ENCODE data around the gene ATP5ME.
A peak's percentile ranks its signal among the peaks of the same experiment; 100 is the strongest.
"Not testable (repeated sequence)": the region's sequence is repeated elsewhere in the genome, so short reads cannot be mapped to it uniquely, and the experiment has no call there.

Gene ATP5ME, protein sequence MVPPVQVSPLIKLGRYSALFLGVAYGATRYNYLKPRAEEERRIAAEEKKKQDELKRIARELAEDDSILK

DNA sequence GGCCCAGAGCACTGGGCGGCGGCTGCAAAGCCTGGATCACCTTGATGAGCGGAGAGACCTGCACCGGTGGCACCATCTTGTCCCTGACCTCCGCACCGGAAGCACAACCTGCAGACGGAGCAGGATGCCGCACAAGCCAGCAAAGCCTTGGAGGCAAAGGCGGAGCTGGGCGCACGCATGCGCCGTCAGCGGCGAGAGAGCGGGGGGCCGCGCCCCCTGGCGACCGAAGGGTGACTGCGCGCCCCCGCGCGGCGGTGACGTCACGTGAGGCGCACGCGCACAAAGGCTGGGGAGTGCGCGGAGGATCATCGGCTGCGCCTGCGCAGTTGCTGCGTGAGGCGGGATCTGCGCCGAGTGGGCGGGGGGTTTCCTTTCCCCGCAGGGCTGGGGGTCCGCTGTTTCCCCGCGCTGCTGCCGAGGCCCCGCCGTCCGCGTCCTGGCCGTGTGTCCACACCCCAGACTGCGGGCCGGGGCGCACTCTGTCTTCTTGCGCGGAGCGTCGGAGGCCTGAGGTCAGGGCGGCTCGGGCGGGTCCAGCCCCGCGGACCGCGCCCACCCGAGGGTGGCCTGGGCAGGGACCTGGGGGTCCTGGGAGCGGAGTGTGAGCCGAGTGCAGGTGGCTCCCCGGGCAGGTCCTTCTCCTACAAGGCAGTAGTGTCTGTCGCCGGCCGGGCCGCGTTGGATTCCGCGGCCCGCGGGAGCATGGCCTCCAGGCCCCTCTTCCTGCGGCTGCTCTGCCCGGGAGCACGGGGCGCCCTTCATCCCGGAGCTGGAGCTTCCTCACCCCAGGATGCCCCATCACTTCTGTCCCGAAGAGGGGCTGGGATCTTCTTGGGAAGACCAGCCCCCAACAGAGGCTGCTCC is at the start of gene ATP5ME, which contains the start of gene MYL5:
Gene ATP5ME (minus strand): TSS at position 105 of the 864 bp plus-strand sequence. CDS start 29 bp downstream, at position 76.
Gene MYL5 (plus strand): TSS at position 371 of the 864 bp plus-strand sequence. CDS start 3,485 bp downstream, outside the sequence.
- DNase-seq = peak; percentile 95

DNA sequence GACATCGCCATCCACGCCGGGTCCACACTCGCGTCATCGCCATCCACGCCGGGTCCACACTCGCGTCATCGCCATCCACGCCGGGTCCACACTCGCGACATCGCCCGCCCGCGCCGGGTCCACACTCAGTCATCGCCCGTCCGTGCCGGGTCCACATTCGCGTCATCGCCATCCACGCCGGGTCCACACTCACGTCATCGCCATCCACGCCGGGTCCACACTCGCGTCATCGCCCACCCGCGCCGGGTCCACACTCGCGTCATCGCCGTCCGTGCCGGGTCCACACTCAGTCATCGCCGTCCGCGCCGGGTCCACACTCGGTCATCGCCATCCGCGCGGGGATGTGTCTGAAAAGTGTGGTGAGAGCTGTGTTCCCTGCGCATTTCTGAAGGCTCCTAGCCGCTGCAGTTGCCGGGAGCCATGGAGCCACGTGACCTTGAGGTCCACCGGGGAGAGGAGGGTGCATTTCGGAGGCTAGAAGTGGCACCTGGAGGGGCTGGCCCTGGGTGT is 48.8 kb upstream of the ATP5ME start:
- DNase-seq = no peak

DNA sequence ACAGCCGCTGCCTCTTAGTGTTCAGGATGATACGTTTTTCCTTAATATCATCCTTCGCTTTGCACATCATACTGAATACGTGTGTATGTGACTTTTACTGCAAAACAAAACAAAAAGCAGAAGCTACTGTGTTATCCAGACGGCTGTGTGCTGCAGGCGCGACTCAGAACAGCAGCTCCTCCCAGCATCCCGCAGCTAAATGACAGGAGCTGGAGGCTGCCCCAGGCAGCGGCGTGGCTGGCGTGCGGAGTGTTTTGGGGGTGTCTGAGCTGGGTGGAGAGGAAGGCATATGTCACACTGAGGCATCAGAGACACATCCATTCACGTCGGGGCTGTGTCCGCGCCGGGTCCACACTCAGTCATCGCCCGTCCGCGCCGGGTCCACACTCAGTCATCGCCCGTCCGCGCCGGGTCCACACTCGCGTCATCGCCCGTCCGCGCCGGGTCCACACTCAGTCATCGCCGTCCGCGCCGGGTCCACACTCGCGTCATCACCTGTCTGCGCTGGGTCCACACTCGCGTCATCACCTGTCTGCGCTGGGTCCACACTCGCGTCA is 48.2 kb upstream of the ATP5ME start:
- no peak for DNase-seq

DNA sequence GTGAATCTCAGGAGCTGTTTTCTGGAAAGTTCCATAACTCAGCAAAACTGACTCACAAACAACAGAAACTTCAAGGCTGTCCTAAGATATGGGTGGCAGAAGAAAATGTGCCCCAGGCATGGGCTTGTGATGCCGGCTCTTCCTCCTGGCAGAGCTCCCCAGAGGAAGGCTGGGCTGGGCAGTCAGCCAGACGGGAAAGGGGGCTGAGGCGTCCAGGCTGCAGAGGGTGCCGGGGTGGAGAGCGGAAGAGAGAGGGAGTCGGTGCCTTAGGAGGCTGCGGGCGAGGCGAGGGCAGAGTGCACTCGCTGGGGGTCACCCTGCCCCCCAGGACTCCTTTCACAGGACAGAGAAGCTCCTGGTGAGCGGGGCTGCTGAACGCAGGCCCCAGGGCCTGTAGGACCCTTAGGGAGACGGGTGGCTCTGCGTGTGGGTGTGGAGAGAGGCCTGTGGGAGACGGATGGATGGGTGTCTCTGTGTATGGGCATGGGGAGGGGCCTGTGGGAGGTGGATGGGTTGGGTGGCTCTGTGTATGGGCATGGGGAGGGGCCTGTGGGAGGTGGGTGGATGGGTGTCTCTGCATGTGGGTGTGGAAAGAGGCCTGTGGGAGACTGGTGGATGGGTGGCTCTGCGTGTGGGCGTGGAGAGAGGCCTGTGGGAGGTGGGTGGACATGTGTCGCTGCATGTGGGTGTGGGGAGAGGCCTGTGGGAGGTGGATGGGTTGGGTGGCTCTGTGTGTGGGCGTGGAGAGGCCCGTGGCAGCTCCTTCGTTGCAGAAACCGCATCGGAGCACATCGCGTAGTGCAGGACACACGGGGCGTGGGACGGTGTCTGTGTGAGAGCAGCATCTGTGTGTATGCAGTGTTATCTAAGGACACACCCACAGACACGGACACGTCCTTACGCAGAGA is 47.4 kb upstream of the ATP5ME start:
- DNase-seq = no peak

DNA sequence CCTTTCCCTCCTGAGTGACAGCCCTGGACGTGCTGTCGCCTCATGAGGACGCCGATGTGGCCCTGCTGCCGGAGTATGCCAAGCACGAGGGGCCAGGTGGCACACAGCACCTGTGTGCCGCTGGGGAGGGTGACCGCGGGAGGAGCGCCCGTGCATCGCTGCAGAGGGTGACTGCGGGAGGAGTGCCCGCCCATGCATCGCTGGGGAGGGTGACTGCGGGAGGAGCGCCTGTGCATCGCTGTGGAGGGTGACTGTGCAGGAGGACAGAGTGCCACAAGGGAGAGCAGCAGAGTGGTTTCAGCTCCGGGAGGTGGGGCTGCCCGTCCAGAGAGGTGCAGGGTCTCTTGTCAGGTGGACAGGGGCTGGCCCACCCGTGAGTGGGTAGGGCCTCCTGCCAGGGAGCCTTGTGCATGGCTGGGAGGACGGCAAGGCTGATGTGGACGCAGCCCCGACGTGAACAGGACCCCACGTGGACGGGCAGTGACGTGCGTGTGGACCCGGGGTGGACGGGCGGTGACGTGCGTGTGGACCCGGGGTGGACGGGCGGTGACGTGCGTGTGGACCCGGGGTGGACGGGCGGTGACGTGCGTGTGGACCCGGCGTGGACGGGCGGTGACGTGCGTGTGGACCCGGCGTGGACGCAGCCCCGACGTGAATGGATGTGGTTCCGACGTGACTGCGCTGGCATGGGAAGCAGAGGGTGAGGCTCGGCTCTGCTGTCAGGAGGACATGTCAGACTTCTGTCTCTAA is 46.2 kb upstream of the ATP5ME start:
- DNase-seq = no peak

DNA sequence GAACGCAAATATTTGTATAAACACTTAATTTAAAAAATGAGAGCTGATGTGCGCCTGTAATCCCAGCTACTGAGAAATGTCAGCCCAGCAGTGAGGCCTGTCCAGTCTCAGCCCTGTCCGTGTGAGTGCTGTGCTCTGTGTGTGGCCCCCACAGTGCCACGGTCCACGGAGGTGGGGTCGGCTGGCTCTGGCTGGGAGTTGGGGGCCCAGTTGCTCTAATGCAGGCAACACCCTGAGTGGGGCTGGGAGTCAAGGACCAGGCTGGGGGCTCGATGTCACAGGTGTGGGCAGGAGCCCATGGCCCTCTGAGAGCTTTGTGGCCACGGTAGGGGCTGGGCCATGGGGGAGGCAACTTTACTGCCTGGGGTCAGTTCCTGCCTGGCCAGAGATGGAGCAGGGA is 44.4 kb upstream of the ATP5ME start:
- no peak for DNase-seq

DNA sequence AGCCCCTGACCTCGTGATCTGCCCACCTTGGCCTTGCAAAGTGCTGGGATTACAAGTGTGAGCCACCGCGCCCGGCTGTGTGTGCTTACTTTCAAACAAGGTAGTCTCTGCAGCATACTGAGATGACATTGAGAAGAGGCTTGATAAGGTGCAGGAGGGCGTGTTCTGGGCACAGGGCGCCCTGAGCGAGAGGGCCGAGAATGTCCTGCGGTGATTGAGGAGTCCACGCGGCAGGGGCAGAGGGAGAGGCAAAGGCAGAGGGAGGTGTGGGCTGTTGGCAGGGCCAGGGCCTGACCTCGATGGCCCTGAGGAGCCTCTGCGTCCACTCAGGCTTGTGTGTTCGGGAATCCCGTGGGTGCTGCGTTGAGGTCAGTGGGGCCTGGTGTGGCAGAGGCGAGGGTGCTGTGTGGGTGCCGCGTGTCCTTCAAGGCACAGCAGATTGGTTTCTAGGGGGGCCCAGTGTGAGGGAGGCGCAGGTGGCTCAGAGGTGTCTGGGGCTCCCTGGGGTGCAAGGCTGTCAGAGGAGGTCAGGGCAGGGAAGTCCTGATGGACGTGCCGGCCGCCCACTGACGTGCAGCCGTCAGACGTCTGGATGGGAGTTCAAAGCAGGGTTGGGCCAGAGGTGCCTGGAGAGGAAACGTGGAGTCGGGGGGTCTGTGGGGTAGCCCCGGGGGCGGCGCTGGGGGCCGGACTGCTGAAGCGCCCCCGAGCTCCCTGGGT is 43.7 kb upstream of the ATP5ME start:
- no peak for DNase-seq

DNA sequence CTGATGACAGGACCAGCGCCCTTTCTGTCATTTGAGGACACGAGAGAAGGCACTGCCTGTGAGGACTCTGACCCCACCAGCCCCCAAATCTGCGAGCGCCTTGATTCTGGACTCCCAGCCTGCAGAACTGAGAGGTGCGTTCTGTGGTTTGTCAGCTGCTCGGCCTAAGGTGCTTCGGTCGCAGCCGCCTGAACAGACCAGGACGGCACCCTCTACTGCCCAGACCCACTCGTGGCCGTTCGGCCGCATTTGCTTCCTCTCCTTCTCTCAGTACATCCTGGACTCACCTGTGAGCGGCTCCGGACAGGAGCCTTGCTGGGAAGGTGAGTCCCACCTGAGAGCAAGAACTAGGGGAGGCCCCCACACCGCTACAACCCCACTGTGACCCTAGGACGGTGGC is 40.0 kb upstream of the ATP5ME start:
- no peak for DNase-seq

DNA sequence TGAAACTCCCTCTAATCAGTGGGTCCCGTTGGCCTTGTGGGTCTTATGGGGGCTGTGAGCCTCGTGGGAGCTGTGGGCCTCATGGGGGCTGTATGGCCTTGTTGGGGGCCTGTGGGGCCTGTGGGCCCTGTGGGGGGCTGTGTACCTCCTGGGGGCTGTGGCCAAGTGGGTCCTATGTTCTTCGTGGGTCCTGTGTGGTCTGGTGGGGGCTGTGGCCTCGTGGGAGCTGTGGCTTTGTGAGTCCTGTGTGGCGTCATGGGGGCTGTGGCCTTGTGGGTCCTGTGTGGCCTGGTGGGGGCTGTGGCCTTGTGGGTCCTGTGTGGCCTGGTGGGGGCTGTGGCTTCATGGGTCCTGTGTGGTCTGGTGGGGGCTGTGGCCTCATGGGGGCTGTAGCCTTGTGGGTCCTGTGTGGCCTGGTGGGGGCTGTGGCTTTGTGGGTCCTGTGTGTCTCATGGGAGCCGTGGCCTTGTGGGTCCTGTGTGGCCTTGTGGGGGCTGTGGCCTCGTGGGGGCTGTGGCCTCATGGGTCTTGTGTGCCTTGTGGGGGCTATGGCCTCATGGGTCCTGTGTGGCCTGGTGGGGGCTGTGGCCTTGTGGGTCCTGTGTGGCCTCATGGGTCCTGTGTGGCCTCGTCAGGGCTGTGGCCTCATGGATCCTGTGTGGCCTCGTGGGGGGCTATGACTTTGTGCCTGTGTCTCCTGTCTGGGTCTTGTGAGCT is 39.0 kb upstream of the ATP5ME start:
- no peak for DNase-seq

DNA sequence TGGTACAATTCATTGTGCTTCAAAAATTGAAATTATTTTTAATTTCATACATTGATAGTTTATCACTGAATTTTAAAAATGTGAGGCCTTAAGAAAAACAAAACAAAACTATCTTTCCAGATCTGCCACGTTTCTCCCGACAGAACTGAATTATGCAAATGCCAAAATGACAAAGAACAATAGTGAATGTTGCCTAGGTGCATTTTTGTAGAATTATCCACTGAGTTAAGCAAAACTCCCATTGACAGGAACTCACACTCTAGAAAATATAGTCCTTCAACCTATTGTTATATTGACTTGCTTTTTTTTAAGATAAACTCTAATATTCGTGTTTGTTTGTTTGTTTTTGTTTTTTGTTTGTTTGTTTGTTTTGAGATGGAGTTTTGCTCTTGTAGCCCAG is 38.0 kb upstream of the ATP5ME start:
- DNase-seq = no peak

DNA sequence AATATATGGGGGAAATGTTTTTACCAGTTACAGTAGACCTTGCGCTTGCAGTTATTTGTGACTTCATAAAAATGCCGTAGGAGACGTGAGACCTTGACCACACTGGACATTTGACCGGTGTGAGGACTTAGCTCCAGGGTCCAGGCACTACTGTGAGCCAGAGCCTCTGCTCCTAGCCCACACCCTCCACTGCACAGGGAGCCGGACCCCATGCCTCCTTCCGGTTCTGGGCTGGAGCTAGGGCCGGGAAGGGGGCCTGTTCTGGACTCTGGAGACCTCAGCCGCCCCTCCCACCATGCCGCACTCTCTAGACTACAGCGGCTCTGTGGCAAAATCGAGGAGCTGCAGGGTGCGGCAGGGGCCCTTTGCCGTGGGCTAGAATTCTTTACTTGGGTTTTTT is 36.8 kb upstream of the ATP5ME start:
- DNase-seq = no peak

DNA sequence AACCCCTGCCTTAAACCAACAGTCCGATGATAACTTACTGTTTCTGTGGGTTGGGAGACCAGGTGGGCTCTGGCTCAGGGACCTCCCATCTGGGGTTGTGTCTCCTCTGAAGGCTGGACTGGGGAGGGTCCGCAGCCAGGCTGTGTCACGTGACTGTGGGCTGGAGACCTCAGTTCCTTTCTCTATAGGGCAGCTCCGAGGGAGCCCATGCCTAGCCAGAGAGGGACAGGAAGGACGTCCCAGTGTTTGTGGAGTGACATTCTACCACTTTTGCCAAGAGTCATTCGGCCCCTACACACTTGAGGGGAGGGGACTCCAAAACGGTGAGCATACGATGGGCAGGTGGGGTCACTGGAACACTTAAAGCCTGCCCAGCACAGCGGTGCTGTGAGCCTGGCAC is 36.0 kb upstream of the ATP5ME start:
- DNase-seq = no peak

DNA sequence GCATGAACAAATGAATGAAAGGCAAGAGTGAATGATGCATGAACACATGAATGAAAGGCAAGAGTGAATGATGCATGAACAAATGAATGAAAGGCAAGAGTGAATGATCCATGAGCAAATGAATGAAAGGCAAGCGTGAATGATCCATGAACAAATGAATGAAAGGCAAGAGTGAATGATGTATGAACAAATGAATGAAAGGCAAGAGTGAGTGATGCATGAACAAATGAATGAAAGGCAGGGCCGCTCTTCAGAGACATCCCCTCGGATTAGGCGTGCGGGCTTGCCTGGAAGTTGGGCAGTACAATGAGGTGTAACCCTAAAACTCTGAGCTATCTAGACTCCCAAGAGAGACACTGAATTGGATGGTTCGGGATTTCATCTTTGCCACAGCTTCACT is 35.3 kb upstream of the ATP5ME start:
- DNase-seq = no peak

DNA sequence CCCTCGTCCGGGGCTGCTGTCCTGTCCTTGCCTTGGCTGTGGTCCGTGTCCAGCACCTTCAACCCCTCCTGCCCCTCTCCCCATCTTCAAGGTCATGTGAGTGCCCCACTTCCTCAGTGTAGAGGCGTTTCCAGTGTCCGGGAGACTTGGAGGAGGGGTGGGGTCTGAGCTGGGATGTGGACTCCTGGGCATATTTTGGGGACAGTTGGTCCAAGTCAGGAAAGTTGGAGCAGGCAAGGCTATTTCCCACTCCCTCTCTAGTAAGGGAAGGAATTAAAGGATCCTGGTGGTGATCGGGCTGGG is 34.5 kb upstream of the ATP5ME start:
- no peak for DNase-seq

DNA sequence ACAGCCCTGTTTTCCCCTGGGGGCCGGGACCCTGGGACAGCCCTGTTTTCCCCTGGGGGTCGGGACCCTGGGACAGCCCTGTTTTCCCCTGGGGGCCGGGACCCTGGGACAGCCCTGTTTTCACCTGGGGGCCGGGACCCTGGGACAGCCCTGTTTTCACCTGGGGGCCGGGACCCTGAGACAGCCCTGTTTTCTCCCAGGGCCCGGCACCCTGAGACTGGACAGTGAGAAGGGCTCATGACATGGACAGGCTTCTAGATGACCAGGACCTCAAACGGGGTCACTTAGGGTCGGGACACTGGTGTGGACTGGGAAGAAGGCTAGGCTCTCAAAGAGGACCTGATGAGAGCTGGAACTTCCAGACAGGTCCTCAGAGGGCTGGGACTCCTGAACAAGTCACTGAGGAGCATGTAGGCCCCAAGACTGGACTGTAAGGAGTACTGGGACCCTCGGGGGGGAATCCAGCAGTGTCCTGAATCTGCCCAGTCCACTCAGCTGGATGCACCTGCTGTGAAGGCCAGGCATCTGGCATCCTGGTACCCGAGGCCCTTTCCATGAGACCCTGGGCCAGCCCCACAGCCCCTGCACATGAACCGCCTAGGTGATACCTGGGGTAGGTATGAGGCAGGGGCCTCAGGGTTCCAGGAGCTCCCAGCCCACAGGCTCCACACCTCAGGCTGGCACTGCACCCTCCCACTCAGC is 34.0 kb upstream of the ATP5ME start:
- DNase-seq = no peak

DNA sequence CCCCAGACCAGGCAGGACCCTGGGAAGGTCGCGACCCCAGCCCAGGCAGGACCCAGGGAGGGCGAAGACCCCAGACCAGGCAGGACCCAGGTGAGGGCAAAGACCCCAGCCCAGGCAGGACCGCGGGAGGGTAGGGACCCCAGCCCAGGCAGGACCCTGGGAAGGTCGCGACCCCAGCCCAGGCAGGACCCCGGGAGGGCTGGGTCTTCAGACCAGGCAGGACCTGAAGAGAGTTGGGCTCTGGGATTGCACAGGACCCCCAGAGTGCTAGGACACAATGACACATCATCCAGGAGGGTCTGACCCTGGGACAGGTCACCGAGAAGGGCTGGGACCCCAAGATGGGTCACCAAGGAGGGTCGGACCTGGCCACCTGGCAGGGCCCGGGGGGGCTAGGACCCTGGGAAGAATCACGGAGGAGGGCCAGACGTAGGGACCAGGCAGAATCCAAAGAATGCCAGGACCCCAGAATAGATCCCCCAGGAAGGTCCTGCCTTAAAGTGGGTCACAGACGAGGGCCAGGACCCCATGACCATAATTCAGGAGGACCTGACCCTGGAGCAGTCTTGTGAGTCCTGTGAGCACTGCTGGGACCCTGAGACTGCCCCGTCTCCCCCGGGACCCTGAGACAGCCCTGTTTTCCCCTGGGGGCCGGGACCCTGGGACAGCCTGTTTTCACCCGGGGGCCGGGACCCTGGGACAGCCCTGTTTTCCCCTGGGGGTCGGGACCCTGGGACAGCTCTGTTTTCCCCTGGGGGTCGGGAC is 32.9 kb upstream of the ATP5ME start:
- DNase-seq = no peak

DNA sequence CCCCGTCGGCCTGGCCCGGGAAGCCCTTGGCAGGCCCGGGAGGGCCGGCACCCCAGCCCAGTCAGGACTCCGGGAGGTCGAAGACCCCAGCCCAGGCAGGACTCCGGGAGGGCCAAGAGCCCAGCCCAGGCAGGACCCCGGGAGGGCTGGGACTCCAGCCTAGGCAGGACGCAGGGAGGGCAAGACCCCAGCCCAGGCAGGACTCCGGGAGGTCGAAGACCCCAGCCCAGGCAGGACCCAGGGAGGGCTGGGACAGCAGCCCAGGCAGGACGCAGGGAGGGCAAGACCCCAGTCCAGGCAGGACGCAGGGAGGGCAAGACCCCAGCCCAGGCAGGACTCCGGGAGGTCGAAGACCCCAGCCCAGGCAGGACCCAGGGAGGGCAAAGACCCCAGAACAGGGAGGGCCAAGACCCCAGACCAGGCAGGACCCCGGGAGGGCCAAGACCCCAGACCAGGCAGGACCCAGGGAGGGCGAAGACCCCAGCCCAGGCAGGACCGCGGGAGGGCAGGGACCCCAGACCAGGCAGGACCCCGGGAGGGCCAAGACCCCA is 32.1 kb upstream of the ATP5ME start:
- not testable (repeated sequence) for DNase-seq

DNA sequence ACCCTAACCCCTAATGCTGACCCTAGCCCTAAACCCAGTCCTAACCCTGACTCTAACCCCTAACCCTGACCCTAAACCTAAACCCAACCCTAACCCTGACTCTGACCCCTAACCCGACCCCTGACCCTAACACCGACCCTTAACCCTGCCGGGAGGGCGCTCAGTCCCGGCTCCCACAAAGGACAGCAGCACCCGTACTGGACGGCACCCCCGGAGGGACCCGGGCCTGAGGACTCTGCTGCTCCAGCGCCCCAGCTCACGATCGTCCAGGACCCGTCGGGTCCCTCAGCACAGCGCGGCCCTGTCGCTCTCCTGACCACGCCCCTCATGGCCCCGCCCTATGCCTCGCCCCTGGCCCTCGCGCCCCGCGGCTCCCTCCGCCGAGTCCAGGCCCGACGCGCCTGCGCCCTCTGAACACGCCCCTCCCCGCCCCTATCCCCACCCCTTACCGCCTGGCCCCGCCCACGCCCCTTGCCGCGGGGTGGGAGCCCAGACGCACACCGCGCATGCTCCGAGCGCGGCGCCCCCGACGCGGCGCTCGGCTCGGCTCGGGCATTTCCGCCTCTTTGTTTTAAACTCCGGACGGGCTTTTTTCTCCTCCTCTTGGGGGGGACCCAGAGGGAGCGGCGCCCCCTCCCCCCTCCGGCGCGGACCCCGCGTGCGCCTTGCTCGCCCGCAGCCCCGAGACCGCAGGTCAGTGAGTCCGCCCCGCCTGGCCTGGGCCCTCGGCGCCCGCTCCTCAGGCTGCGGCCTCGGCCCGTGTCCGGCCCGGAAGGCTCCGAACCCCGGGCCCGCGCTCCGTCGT is 31.4 kb upstream of the ATP5ME start, which contains the start of gene PCGF3:
Gene PCGF3 (plus strand): TSS at position 555 of the 805 bp plus-strand sequence. CDS start 27,849 bp downstream, outside the sequence.
- peak; percentile 95 for DNase-seq

All from fibroblast of skin of right biceps (primary cell).